Measurements from ENCODE around the gene NDUFAF5.
"Not testable (repeated sequence)": the region's sequence is repeated elsewhere in the genome, so short reads cannot be mapped to it uniquely, and the experiment has no call there.

NDUFAF5 gene

DNA sequence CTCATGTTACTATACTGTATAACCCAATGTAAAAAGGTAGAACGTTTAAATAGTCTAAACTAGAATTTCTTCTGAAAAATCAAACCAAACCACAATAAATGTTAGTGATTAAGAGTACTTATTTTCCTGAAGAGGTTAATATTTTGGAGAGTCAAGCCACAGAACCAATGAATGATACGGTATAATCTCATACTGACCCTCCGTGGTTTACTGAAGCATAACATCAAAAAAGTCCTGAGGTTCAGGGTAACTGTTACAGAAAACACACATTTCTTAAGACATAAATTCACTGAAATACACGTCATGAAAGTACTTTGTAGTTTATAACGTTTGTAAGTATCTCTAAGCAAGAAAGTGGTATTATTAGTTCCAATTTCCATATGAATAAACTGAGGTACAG is 29.0 kb upstream of the NDUFAF5 start:
- Histone ChIP-seq H3K9me3 (ENCODE audit: control insufficient read depth, insufficient read depth, low read length) (no peaks in the 10 kb centered on the region), H3K4me3 (ENCODE audit: low read depth, low read length) (no peak overlapping the region), H3K27me3 (ENCODE audit: control insufficient read depth, insufficient read depth, low read length) (no peaks in the 10 kb centered on the region), H3K27ac (ENCODE audit: low read depth, low read length) (no peak overlapping the region), H3K4me1 (ENCODE audit: control insufficient read depth, insufficient read depth, low read length) (no peaks in the 10 kb centered on the region), H3K36me3 (ENCODE audit: control insufficient read depth, insufficient read depth, low read length) (peaks cover 77% of the 10 kb centered on the region), H3K9ac (ENCODE audit: low read depth, low read length) (no peak overlapping the region)

DNA sequence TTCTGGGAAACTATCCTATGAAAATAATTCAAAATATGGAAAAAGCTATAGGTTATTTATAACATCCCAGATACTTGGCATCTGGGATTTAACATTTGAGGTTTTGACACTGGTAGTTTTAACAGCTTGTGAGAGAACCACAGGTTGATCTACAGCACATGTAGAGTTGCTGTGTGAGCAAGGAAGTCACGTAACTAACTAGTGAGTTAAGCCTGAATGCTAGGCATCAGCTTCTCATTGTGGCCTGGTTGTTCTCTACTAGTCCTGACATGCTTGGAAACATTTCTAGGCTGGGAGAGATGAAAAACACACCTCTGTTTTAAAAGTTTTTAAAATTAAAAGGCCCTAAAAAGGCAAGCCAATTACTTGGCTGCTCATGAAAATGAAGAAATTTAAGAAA is 28.3 kb upstream of the NDUFAF5 start:
- Histone ChIP-seq H3K4me1 (ENCODE audit: control insufficient read depth, insufficient read depth, low read length) (no peaks in the 10 kb centered on the region), H3K27me3 (ENCODE audit: control insufficient read depth, insufficient read depth, low read length) (no peaks in the 10 kb centered on the region), H3K9ac (ENCODE audit: low read depth, low read length) (no peak overlapping the region), H3K4me3 (ENCODE audit: low read depth, low read length) (no peak overlapping the region), H3K27ac (ENCODE audit: low read depth, low read length) (no peak overlapping the region), H3K36me3 (ENCODE audit: control insufficient read depth, insufficient read depth, low read length) (peaks cover 75% of the 10 kb centered on the region), H3K9me3 (ENCODE audit: control insufficient read depth, insufficient read depth, low read length) (peaks cover 3% of the 10 kb centered on the region; the same call in 1 of the 2 replicates)

GRCh38 chr20:13758884-13759283 is 25.9 kb upstream of the NDUFAF5 start:
- H3K4me1 ChIP-seq (ENCODE audit: control insufficient read depth, insufficient read depth, low read length), result no peaks in the 10 kb centered on the region
- H3K36me3 ChIP-seq (ENCODE audit: control insufficient read depth, insufficient read depth, low read length), result peaks cover 83% of the 10 kb centered on the region
- no peak overlapping the region for H3K27ac ChIP-seq (ENCODE audit: low read depth, low read length)
- no peak overlapping the region for H3K9ac ChIP-seq (ENCODE audit: low read depth, low read length)
- H3K9me3 ChIP-seq (ENCODE audit: control insufficient read depth, insufficient read depth, low read length), result peaks cover 6% of the 10 kb centered on the region
- H3K27me3 ChIP-seq (ENCODE audit: control insufficient read depth, insufficient read depth, low read length), result no peaks in the 10 kb centered on the region
- H3K4me3 ChIP-seq (ENCODE audit: low read depth, low read length), result no peak overlapping the region

- H3K9me3 ChIP-seq (ENCODE audit: control insufficient read depth, insufficient read depth, low read length); H3K9ac ChIP-seq (ENCODE audit: low read depth, low read length); H3K27ac ChIP-seq (ENCODE audit: low read depth, low read length); H3K4me3 ChIP-seq (ENCODE audit: low read depth, low read length); H3K27me3 ChIP-seq (ENCODE audit: control insufficient read depth, insufficient read depth, low read length); H3K4me1 ChIP-seq (ENCODE audit: control insufficient read depth, insufficient read depth, low read length): not testable (repeated sequence)
- peaks cover 84% of the 10 kb centered on the region for H3K36me3 ChIP-seq (ENCODE audit: control insufficient read depth, insufficient read depth, low read length)
These were observed 24.3 kb upstream of the NDUFAF5 start for GRCh38 chr20:13760451-13760946.

GRCh38 chr20:13765299-13765698 is 19.5 kb upstream of the NDUFAF5 start:
- Histone ChIP-seq H3K27me3 (ENCODE audit: control insufficient read depth, insufficient read depth, low read length) (no peaks in the 10 kb centered on the region), H3K36me3 (ENCODE audit: control insufficient read depth, insufficient read depth, low read length) (peaks cover 87% of the 10 kb centered on the region), H3K9me3 (ENCODE audit: control insufficient read depth, insufficient read depth, low read length) (peaks cover 11% of the 10 kb centered on the region), H3K4me3 (ENCODE audit: low read depth, low read length) (no peak overlapping the region), H3K4me1 (ENCODE audit: control insufficient read depth, insufficient read depth, low read length) (no peaks in the 10 kb centered on the region), H3K27ac (ENCODE audit: low read depth, low read length) (no peak overlapping the region), H3K9ac (ENCODE audit: low read depth, low read length) (no peak overlapping the region)

- H3K27ac ChIP-seq (ENCODE audit: low read depth, low read length), result no peak overlapping the region
- H3K27me3 ChIP-seq (ENCODE audit: control insufficient read depth, insufficient read depth, low read length), result no peaks in the 10 kb centered on the region
- H3K9ac ChIP-seq (ENCODE audit: low read depth, low read length), result no peak overlapping the region
- no peak overlapping the region for H3K4me3 ChIP-seq (ENCODE audit: low read depth, low read length)
- no peaks in the 10 kb centered on the region for H3K4me1 ChIP-seq (ENCODE audit: control insufficient read depth, insufficient read depth, low read length)
- H3K36me3 ChIP-seq (ENCODE audit: control insufficient read depth, insufficient read depth, low read length), result peaks cover 94% of the 10 kb centered on the region
- H3K9me3 ChIP-seq (ENCODE audit: control insufficient read depth, insufficient read depth, low read length), result peaks cover 11% of the 10 kb centered on the region
These were observed 18.9 kb upstream of the NDUFAF5 start for GRCh38 chr20:13765868-13766416.

DNA sequence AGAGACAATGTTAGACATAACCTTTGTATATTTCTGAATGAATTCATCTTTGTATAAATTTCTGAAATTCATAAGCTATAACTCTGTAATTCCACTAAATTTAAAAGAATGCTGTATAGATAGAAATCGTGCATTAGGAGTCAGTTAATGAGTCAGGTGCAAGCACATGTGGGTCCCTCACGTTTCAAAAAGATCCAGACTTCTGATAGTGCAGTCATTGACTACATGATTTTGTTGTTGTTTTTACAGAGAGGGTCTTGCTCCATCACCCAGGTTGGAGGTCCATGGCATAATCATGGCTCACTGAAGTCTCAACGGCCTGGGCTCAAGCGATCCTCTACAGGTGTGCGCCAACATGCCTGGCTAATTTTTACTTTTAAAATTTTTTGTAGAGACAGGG is 14.7 kb upstream of the NDUFAF5 start:
- Histone ChIP-seq H3K4me1 (ENCODE audit: control insufficient read depth, insufficient read depth, low read length) (no peaks in the 10 kb centered on the region), H3K9me3 (ENCODE audit: control insufficient read depth, insufficient read depth, low read length) (peaks cover 5% of the 10 kb centered on the region; the same call in 1 of the 2 replicates), H3K27me3 (ENCODE audit: control insufficient read depth, insufficient read depth, low read length) (no peaks in the 10 kb centered on the region), H3K9ac (ENCODE audit: low read depth, low read length) (no peak overlapping the region), H3K27ac (ENCODE audit: low read depth, low read length) (no peak overlapping the region), H3K4me3 (ENCODE audit: low read depth, low read length) (no peak overlapping the region), H3K36me3 (ENCODE audit: control insufficient read depth, insufficient read depth, low read length) (peaks cover 96% of the 10 kb centered on the region)

GRCh38 chr20:13771853-13772453 is 12.9 kb upstream of the NDUFAF5 start:
- H3K9ac ChIP-seq (ENCODE audit: low read depth, low read length), result no peak overlapping the region
- no peak overlapping the region for H3K4me3 ChIP-seq (ENCODE audit: low read depth, low read length)
- H3K4me1 ChIP-seq (ENCODE audit: control insufficient read depth, insufficient read depth, low read length), result no peaks in the 10 kb centered on the region
- peaks cover 96% of the 10 kb centered on the region for H3K36me3 ChIP-seq (ENCODE audit: control insufficient read depth, insufficient read depth, low read length)
- no peak overlapping the region for H3K27ac ChIP-seq (ENCODE audit: low read depth, low read length)
- no peaks in the 10 kb centered on the region for H3K27me3 ChIP-seq (ENCODE audit: control insufficient read depth, insufficient read depth, low read length)
- H3K9me3 ChIP-seq (ENCODE audit: control insufficient read depth, insufficient read depth, low read length), result no peaks in the 10 kb centered on the region

GRCh38 chr20:13772529-13772928 is 12.3 kb upstream of the NDUFAF5 start:
- Histone ChIP-seq H3K27ac (ENCODE audit: low read depth, low read length) (no peak overlapping the region), H3K27me3 (ENCODE audit: control insufficient read depth, insufficient read depth, low read length) (no peaks in the 10 kb centered on the region), H3K36me3 (ENCODE audit: control insufficient read depth, insufficient read depth, low read length) (peaks cover 96% of the 10 kb centered on the region), H3K9me3 (ENCODE audit: control insufficient read depth, insufficient read depth, low read length) (no peaks in the 10 kb centered on the region), H3K4me1 (ENCODE audit: control insufficient read depth, insufficient read depth, low read length) (no peaks in the 10 kb centered on the region), H3K4me3 (ENCODE audit: low read depth, low read length) (no peak overlapping the region), H3K9ac (ENCODE audit: low read depth, low read length) (no peak overlapping the region)

GRCh38 chr20:13775867-13776266 is 9.0 kb upstream of the NDUFAF5 start:
- Histone ChIP-seq H3K36me3 (ENCODE audit: control insufficient read depth, insufficient read depth, low read length) (peaks cover 91% of the 10 kb centered on the region), H3K9me3 (ENCODE audit: control insufficient read depth, insufficient read depth, low read length) (no peaks in the 10 kb centered on the region), H3K4me3 (ENCODE audit: low read depth, low read length) (no peak overlapping the region), H3K27me3 (ENCODE audit: control insufficient read depth, insufficient read depth, low read length) (no peaks in the 10 kb centered on the region), H3K27ac (ENCODE audit: low read depth, low read length) (no peak overlapping the region), H3K4me1 (ENCODE audit: control insufficient read depth, insufficient read depth, low read length) (no peaks in the 10 kb centered on the region), H3K9ac (ENCODE audit: low read depth, low read length) (no peak overlapping the region)

- no peak overlapping the region for H3K27ac ChIP-seq (ENCODE audit: low read depth, low read length)
These were observed 7.6 kb upstream of the NDUFAF5 start for GRCh38 chr20:13777171-13777601.

More at GRCh38 chr20:13777171-13777601, 7.6 kb upstream of the NDUFAF5 start:
- no peak overlapping the region for H3K9ac ChIP-seq (ENCODE audit: low read depth, low read length)
- no peaks in the 10 kb centered on the region for H3K4me1 ChIP-seq (ENCODE audit: control insufficient read depth, insufficient read depth, low read length)
- peaks cover 91% of the 10 kb centered on the region for H3K36me3 ChIP-seq (ENCODE audit: control insufficient read depth, insufficient read depth, low read length)
- H3K27me3 ChIP-seq (ENCODE audit: control insufficient read depth, insufficient read depth, low read length), result no peaks in the 10 kb centered on the region
- no peak overlapping the region for H3K4me3 ChIP-seq (ENCODE audit: low read depth, low read length)
- H3K9me3 ChIP-seq (ENCODE audit: control insufficient read depth, insufficient read depth, low read length), result no peaks in the 10 kb centered on the region
